HFFc6 (cell line): ENCODE results near the gene HCRT. TPM values are rescaled to one million over a fixed set of nuclear protein-coding genes. Genes with fewer than 3 reads are reported as not detected.
"Not testable (repeated sequence)": the region's sequence is repeated elsewhere in the genome, so short reads cannot be mapped to it uniquely, and the experiment has no call there.

Source experiments
- DNase-seq: peaks from one replicate; pipeline ENCODE4 v3.0.0-alpha.2; 2018
- H3K27ac Mint-ChIP-seq: 2 replicates; pipeline ENCODE4 v1.8.0; 2020; ENCODE audit warnings: mild to moderate bottlenecking, mixed read lengths
- H3K27me3 Mint-ChIP-seq: 2 replicates; pipeline ENCODE4 v1.8.0; 2021; ENCODE audit warnings: mild to moderate bottlenecking, moderate library complexity, mixed read lengths; ENCODE audit not compliant: insufficient read depth
- H3K36me3 Mint-ChIP-seq: 2 replicates; pipeline ENCODE4 v1.8.0; 2021; ENCODE audit warnings: low read depth, mixed read lengths
- H3K4me1 Mint-ChIP-seq: 2 replicates; pipeline ENCODE4 v1.8.0; 2020; ENCODE audit warnings: low read depth, mixed read lengths
- H3K4me3 Mint-ChIP-seq: 2 replicates; pipeline ENCODE4 v1.8.0; 2020; ENCODE audit warnings: mild to moderate bottlenecking, moderate library complexity, mixed read lengths
- H3K9me3 Mint-ChIP-seq: 2 replicates; pipeline ENCODE4 v1.8.0; 2020; ENCODE audit warnings: mild to moderate bottlenecking, mixed read lengths
- CTCF ChIP-seq: fragments of 200-600 bp; sonication (generic); IDR thresholded peaks from 2 replicates; pipeline ENCODE4 v1.5.0; 2021; ENCODE audit warnings: antibody characterized with exemption, mild to moderate bottlenecking
- total RNA-seq, 6 experiments: library from RNA; stranded (reverse); fragmentation: NEBNext Ultra II Directional; extraction: Animal tissue kit (Norgen Biotek cat#: 25700); gene quantifications; 2 replicates in 1 of 6; 3 replicates in 5 of 6; pipeline ENCODE4 v1.2.3, GENCODE V29; 2021

Gene HCRT
- total RNA-seq, 6 experiments from 2014 or later = not detected

- no peak for DNase-seq
- no peaks in the 10 kb centered on the region for H3K27me3 Mint-ChIP-seq
- peak overlapping the region; percentile 93 for H3K4me3 Mint-ChIP-seq
- no peak for TF ChIP-seq CTCF
- no peaks in the 10 kb centered on the region for H3K9me3 Mint-ChIP-seq
- H3K27ac Mint-ChIP-seq = peak overlapping the region; percentile 88
- H3K4me1 Mint-ChIP-seq = peaks cover 28% of the 10 kb centered on the region
- 0 out of 2 replicates have a peak, but pooled peaks cover 10% of the 10 kb centered on the region for H3K36me3 Mint-ChIP-seq
Measured at GRCh38 chr17:42153919-42154742, 31.1 kb downstream of the HCRT start.

- Mint-ChIP-seq H3K27ac (no peak overlapping the region), H3K9me3 (no peaks in the 10 kb centered on the region), H3K36me3 (peaks cover 13% of the 10 kb centered on the region; the same call in 1 of the 2 replicates), H3K4me3 (no peak overlapping the region), H3K4me1 (peaks cover 23% of the 10 kb centered on the region), H3K27me3 (peaks cover 4% of the 10 kb centered on the region)
- DNase-seq = no peak
- TF ChIP-seq CTCF = no peak
Measured at GRCh38 chr17:42146911-42147607, 38.2 kb downstream of the HCRT start.

GRCh38 chr17:42143138-42143537 lies 42.1 kb downstream of the HCRT start:
- Mint-ChIP-seq H3K4me3 (peak overlapping the region; percentile 68; the same call in 1 of the 2 replicates), H3K4me1 (peaks cover 31% of the 10 kb centered on the region), H3K27ac (peak overlapping the region; percentile 90)
- H3K9me3 Mint-ChIP-seq, H3K27me3 Mint-ChIP-seq, DNase-seq, H3K36me3 Mint-ChIP-seq: not testable (repeated sequence)

- TF ChIP-seq CTCF = no peak
- no peaks in the 10 kb centered on the region for H3K9me3 Mint-ChIP-seq
- peaks cover 6% of the 10 kb centered on the region; the same call in 1 of the 2 replicates for H3K36me3 Mint-ChIP-seq
- DNase-seq = peak; percentile 88
- H3K4me3 Mint-ChIP-seq = peak overlapping the region; percentile 68
- H3K27me3 Mint-ChIP-seq = peaks cover 4% of the 10 kb centered on the region
- peaks cover 31% of the 10 kb centered on the region for H3K4me1 Mint-ChIP-seq
- peak overlapping the region; percentile 90 for H3K27ac Mint-ChIP-seq
Measured at GRCh38 chr17:42142371-42142896, 42.8 kb downstream of the HCRT start.

- Mint-ChIP-seq H3K4me3 (peak overlapping the region; percentile 68; the same call in 1 of the 2 replicates), H3K27ac (peak overlapping the region; percentile 90), H3K9me3 (no peaks in the 10 kb centered on the region), H3K36me3 (peaks cover 5% of the 10 kb centered on the region; the same call in 1 of the 2 replicates), H3K27me3 (peaks cover under 1% of the 10 kb centered on the region), H3K4me1 (peaks cover 35% of the 10 kb centered on the region)
- DNase-seq = no peak
- no peak for TF ChIP-seq CTCF
Measured at GRCh38 chr17:42141382-42141781, 43.9 kb downstream of the HCRT start.

- not testable (repeated sequence) for H3K36me3 Mint-ChIP-seq, H3K27me3 Mint-ChIP-seq, H3K9me3 Mint-ChIP-seq, H3K4me3 Mint-ChIP-seq, DNase-seq
- Mint-ChIP-seq H3K27ac (peak overlapping the region; percentile 90; the same call in 1 of the 2 replicates), H3K4me1 (peaks cover 42% of the 10 kb centered on the region)
Measured at GRCh38 chr17:42140690-42141089, 44.6 kb downstream of the HCRT start.
